HEK293 (cell line): ENCODE measurements around the gene CEP41.

ENCODE experiments used
- HOXA7 ChIP-seq: sonication (generic); formaldehyde crosslinking; IDR thresholded peaks from 2 replicates; pipeline ENCODE4 v1.8.1; 2022; ENCODE audit warnings: missing genetic modification reagents, borderline replicate concordance
- KLF17 ChIP-seq: fragments of 450-650 bp; formaldehyde crosslinking; IDR thresholded peaks from 2 replicates; pipeline ENCODE4 v1.5.1; 2016; ENCODE audit warnings: missing biosample characterization, missing genetic modification characterization
- KLF9 ChIP-seq: fragments of 450-650 bp; formaldehyde crosslinking; IDR thresholded peaks from 2 replicates; pipeline ENCODE4 v1.5.1; 2016; ENCODE audit warnings: missing biosample characterization, missing genetic modification characterization, low read depth
- REST ChIP-seq: fragments of 450-650 bp; formaldehyde crosslinking; IDR thresholded peaks from 2 replicates; pipeline ENCODE4 v1.5.1; 2016; ENCODE audit warnings: missing biosample characterization, missing genetic modification characterization
- SALL2 ChIP-seq: fragments of 450-650 bp; formaldehyde crosslinking; IDR thresholded peaks from 2 replicates; pipeline ENCODE4 v1.5.0; 2017; ENCODE audit warnings: missing biosample characterization, mild to moderate bottlenecking, missing genetic modification characterization, borderline replicate concordance
- SP2 ChIP-seq: fragments of 450-650 bp; formaldehyde crosslinking; IDR thresholded peaks from 2 replicates; pipeline ENCODE4 v1.5.1; 2016; ENCODE audit warnings: missing biosample characterization, missing genetic modification characterization
- WT1 ChIP-seq: fragments of 450-650 bp; formaldehyde crosslinking; IDR thresholded peaks from 2 replicates; pipeline ENCODE4 v1.5.1; 2016; ENCODE audit warnings: missing biosample characterization, missing genetic modification characterization
- YY2 ChIP-seq: fragments of 450-650 bp; formaldehyde crosslinking; IDR thresholded peaks from 2 replicates; pipeline ENCODE4 v1.5.1; 2016; ENCODE audit warnings: missing biosample characterization, missing genetic modification characterization
- ZBTB10 ChIP-seq: fragments of 450-650 bp; formaldehyde crosslinking; IDR thresholded peaks from 2 replicates; pipeline ENCODE4 v1.5.1; 2016; ENCODE audit warnings: missing biosample characterization, missing genetic modification characterization
- ZEB2 ChIP-seq: fragments of 450-650 bp; formaldehyde crosslinking; IDR thresholded peaks from 2 replicates; pipeline ENCODE4 v1.5.1; 2016; ENCODE audit warnings: missing biosample characterization, missing genetic modification characterization
- ZFHX2 ChIP-seq: fragments of 450-650 bp; formaldehyde crosslinking; conservative IDR thresholded peaks from 2 replicates; pipeline ENCODE4 v1.5.1; 2016; ENCODE audit warnings: missing biosample characterization, missing genetic modification characterization
- ZFP3 ChIP-seq: fragments of 450-650 bp; formaldehyde crosslinking; IDR thresholded peaks from 2 replicates; pipeline ENCODE4 v1.5.1; 2016; ENCODE audit warnings: low read depth, missing biosample characterization, missing genetic modification characterization
- ZIC2 ChIP-seq: fragments of 450-650 bp; formaldehyde crosslinking; IDR thresholded peaks from 2 replicates; pipeline ENCODE4 v1.5.1; 2016; ENCODE audit warnings: missing biosample characterization, missing genetic modification characterization
- ZNF10 ChIP-seq: fragments of 450-650 bp; formaldehyde crosslinking; IDR thresholded peaks from 2 replicates; pipeline ENCODE4 v1.5.1; 2017; ENCODE audit warnings: missing biosample characterization, missing genetic modification characterization
- ZNF140 ChIP-seq: fragments of 450-650 bp; formaldehyde crosslinking; IDR thresholded peaks from 2 replicates; pipeline ENCODE4 v1.5.1; 2016; ENCODE audit warnings: missing biosample characterization, missing genetic modification characterization
- ZNF239 ChIP-seq: fragments of 450-650 bp; formaldehyde crosslinking; IDR thresholded peaks from 2 replicates; pipeline ENCODE4 v1.5.1; 2016; ENCODE audit warnings: missing biosample characterization, missing genetic modification characterization
- ZNF274 ChIP-seq, 2 experiments: fragments of 200-500 bp in 1 of 2; fragments of 450-650 bp in 1 of 2; sonication (Bioruptor generic) in 1 of 2; formaldehyde crosslinking in 1 of 2; IDR thresholded peaks; 2 replicates each; pipeline versions ENCODE4 v1.5.1 to v1.6.1; 2014 to 2016; ENCODE audit warnings: borderline replicate concordance in 1 of 2, inconsistent platforms in 1 of 2, low read length in 1 of 2, missing biosample characterization in 1 of 2, missing genetic modification characterization in 1 of 2
- ZNF280D ChIP-seq: fragments of 450-650 bp; formaldehyde crosslinking; IDR thresholded peaks from 2 replicates; pipeline ENCODE4 v1.5.1; 2016; ENCODE audit warnings: missing biosample characterization, missing genetic modification characterization
- ZNF341 ChIP-seq: fragments of 450-650 bp; formaldehyde crosslinking; IDR thresholded peaks from 2 replicates; pipeline ENCODE4; 2016; ENCODE audit warnings: low read depth, missing biosample characterization, missing genetic modification characterization
- ZNF37A ChIP-seq: fragments of 450-650 bp; IDR thresholded peaks from 2 replicates; pipeline ENCODE4 v1.5.1; 2018; ENCODE audit warnings: missing biosample characterization, missing genetic modification characterization
- ZNF391 ChIP-seq: fragments of 450-650 bp; formaldehyde crosslinking; IDR thresholded peaks from 2 replicates; pipeline ENCODE4 v1.5.1; 2016; ENCODE audit warnings: low read depth, missing biosample characterization, missing genetic modification characterization, borderline replicate concordance
- ZNF426 ChIP-seq: fragments of 450-650 bp; formaldehyde crosslinking; IDR thresholded peaks from 2 replicates; pipeline ENCODE4 v1.5.1; 2017; ENCODE audit warnings: missing biosample characterization, missing genetic modification characterization, mild to moderate bottlenecking, inconsistent platforms, moderate library complexity
- ZNF530 ChIP-seq: fragments of 450-650 bp; formaldehyde crosslinking; IDR thresholded peaks from 2 replicates; pipeline ENCODE4 v1.5.1; 2016; ENCODE audit warnings: low read depth, missing biosample characterization, missing genetic modification characterization
- ZNF658 ChIP-seq: fragments of 450-650 bp; formaldehyde crosslinking; IDR thresholded peaks from 2 replicates; pipeline ENCODE4; 2016; ENCODE audit warnings: missing biosample characterization, missing genetic modification characterization
- ZNF707 ChIP-seq: fragments of 450-650 bp; formaldehyde crosslinking; IDR thresholded peaks from 2 replicates; pipeline ENCODE4 v1.5.1; 2016; ENCODE audit warnings: missing biosample characterization, missing genetic modification characterization
- ZNF768 ChIP-seq: fragments of 450-650 bp; formaldehyde crosslinking; IDR thresholded peaks from 2 replicates; pipeline ENCODE4 v1.5.1; 2018; ENCODE audit warnings: missing biosample characterization, mild to moderate bottlenecking, missing genetic modification characterization
- ZNF777 ChIP-seq: fragments of 450-650 bp; formaldehyde crosslinking; IDR thresholded peaks from 2 replicates; pipeline ENCODE4 v1.5.1; 2017; ENCODE audit warnings: missing biosample characterization, missing genetic modification characterization, borderline replicate concordance
- ZNF830 ChIP-seq: fragments of 450-650 bp; IDR thresholded peaks from 2 replicates; pipeline ENCODE4 v1.5.0; 2018; ENCODE audit warnings: missing biosample characterization, missing genetic modification characterization, low read depth, mild to moderate bottlenecking, moderate library complexity
- ZNF843 ChIP-seq: fragments of 450-650 bp; formaldehyde crosslinking; IDR thresholded peaks from 2 replicates; pipeline ENCODE4 v1.5.1; 2016; ENCODE audit warnings: missing biosample characterization, missing genetic modification characterization
- ZSCAN16 ChIP-seq: fragments of 450-650 bp; formaldehyde crosslinking; IDR thresholded peaks from 2 replicates; pipeline ENCODE4 v1.5.1; 2016; ENCODE audit warnings: missing biosample characterization, missing genetic modification characterization

Gene CEP41

GRCh38 chr7:130440527-130441365, at the start of gene CEP41 (continued):
- TF ChIP-seq ZFHX2 (tag by site-specific recombination), result peak; percentile 65
- no peak for TF ChIP-seq ZNF830 (tag by site-specific recombination)
- peak; percentile 80 for TF ChIP-seq ZBTB10 (tag by site-specific recombination)
- TF ChIP-seq ZNF768 (tag by site-specific recombination), result no peak
- TF ChIP-seq YY2 (tag by site-specific recombination), result no peak
- TF ChIP-seq ZNF658, result no peak
- no peak for TF ChIP-seq ZNF777
- TF ChIP-seq ZNF280D (tag by site-specific recombination), result peak; percentile 75; the same call in 1 of the 2 replicates
- no peak for TF ChIP-seq ZNF530 (tag by site-specific recombination)
- peak; percentile 40; the same call in 1 of the 2 replicates for TF ChIP-seq KLF17 (tag by site-specific recombination)
- TF ChIP-seq HOXA7, result no peak
- TF ChIP-seq ZNF843 (tag by site-specific recombination), result no peak
- TF ChIP-seq ZNF426 (tag by site-specific recombination), result no peak
- TF ChIP-seq ZIC2 (tag by site-specific recombination), result no peak
- TF ChIP-seq REST (tag by site-specific recombination), result no peak
- TF ChIP-seq ZNF341 (tag by site-specific recombination), result peak; percentile 73
- no peak for TF ChIP-seq SALL2 (tag by site-specific recombination)
- TF ChIP-seq ZFP3 (tag by site-specific recombination), result no peak
- TF ChIP-seq ZSCAN16 (tag by site-specific recombination), result no peak
- no peak for TF ChIP-seq ZEB2 (tag by site-specific recombination)
- no peak for TF ChIP-seq ZNF140
- TF ChIP-seq SP2 (tag by site-specific recombination), result peak; percentile 89
- TF ChIP-seq ZNF274 (IDR thresholded peaks at IDR 0.05; ENCODE audit: low read length), result no peak
- no peak for TF ChIP-seq ZNF274 (tag by site-specific recombination; IDR thresholded peaks at IDR 0.05; ENCODE audit: borderline replicate concordance)
- peak; percentile 71 for TF ChIP-seq KLF9 (tag by site-specific recombination)
- TF ChIP-seq ZNF391 (tag by site-specific recombination), result no peak
- no peak for TF ChIP-seq ZNF37A (tag by site-specific recombination)
- TF ChIP-seq ZNF707 (tag by site-specific recombination), result no peak
- TF ChIP-seq ZNF10 (tag by site-specific recombination), result no peak
- TF ChIP-seq ZNF239 (tag by site-specific recombination), result no peak
- TF ChIP-seq WT1 (tag by site-specific recombination), result no peak
